HEK293 (cell line): ENCODE data around the gene HLA-DOB.
"Not testable (repeated sequence)": the region's sequence is repeated elsewhere in the genome, so short reads cannot be mapped to it uniquely, and the experiment has no call there.

Experiments
- CTCF ChIA-PET: fragments of 350-600 bp; formaldehyde crosslinking; extraction: SDS; loops from one replicate; lab custom pipeline; 2021; ENCODE audit warnings: antibody characterized with exemption; lab: Yijun Ruan, JAX
- POLR2A ChIA-PET: fragments of 300-600 bp; formaldehyde crosslinking; extraction: SDS; loops from one replicate; lab custom pipeline; 2020; ENCODE audit warnings: antibody characterized with exemption, inconsistent platforms; lab: Yijun Ruan, JAX
- H3K27ac ChIP-seq: fragments of 200-500 bp; sonication (Bioruptor generic); 2 replicates; pipeline ENCODE4 v1.5.1; 2014; ENCODE audit warnings: low read depth, low read length, control low read depth, inconsistent platforms; ENCODE audit errors: extremely low read depth
- H3K36me3 ChIP-seq, 2 experiments: fragments of 200-500 bp in 1 of 2; sonication (Bioruptor generic) in 1 of 2; 1 replicate in 1 of 2; 2 replicates in 1 of 2; pipeline ENCODE4 v1.5.1; 2014 to 2017; ENCODE audit warnings: inconsistent platforms in 2 of 2, low read length in 2 of 2; ENCODE audit not compliant: control insufficient read depth in 2 of 2, insufficient read depth in 1 of 2
- H3K4me1 ChIP-seq: fragments of 200-500 bp; sonication (Bioruptor generic); 2 replicates; pipeline ENCODE4 v1.5.1; 2014; ENCODE audit warnings: mild to moderate bottlenecking, low read length, inconsistent platforms; ENCODE audit not compliant: control insufficient read depth, insufficient read depth
- H3K4me3 ChIP-seq: 2 replicates; pipeline ENCODE4 v1.5.1; 2011; ENCODE audit warnings: low read depth, mild to moderate bottlenecking, control low read depth, low read length, moderate library complexity
- H3K9me3 ChIP-seq: fragments of 200-500 bp; sonication (Bioruptor generic); 2 replicates; pipeline ENCODE4 v1.5.1; 2014; ENCODE audit warnings: low read depth, low read length, inconsistent platforms; ENCODE audit not compliant: control insufficient read depth, insufficient read depth
- GLI2 ChIP-seq: fragments of 450-650 bp; formaldehyde crosslinking; IDR thresholded peaks from 2 replicates; pipeline ENCODE4; 2017; ENCODE audit warnings: missing biosample characterization, missing genetic modification characterization, low read depth, borderline replicate concordance
- SP7 ChIP-seq: fragments of 450-650 bp; formaldehyde crosslinking; IDR thresholded peaks from 2 replicates; pipeline ENCODE4 v1.5.1; 2016; ENCODE audit warnings: missing biosample characterization, missing genetic modification characterization
- ZFP69B ChIP-seq: fragments of 450-650 bp; formaldehyde crosslinking; IDR thresholded peaks from 2 replicates; pipeline ENCODE4 v1.5.1; 2016; ENCODE audit warnings: missing biosample characterization, missing genetic modification characterization
- ZNF10 ChIP-seq: fragments of 450-650 bp; formaldehyde crosslinking; IDR thresholded peaks from 2 replicates; pipeline ENCODE4 v1.5.1; 2017; ENCODE audit warnings: missing biosample characterization, missing genetic modification characterization
- ZNF132 ChIP-seq: fragments of 450-650 bp; formaldehyde crosslinking; IDR thresholded peaks from 2 replicates; pipeline ENCODE4 v1.5.1; 2017; ENCODE audit warnings: missing biosample characterization, missing genetic modification characterization, borderline replicate concordance
- ZNF24 ChIP-seq: fragments of 450-650 bp; formaldehyde crosslinking; IDR thresholded peaks from 2 replicates; pipeline ENCODE4 v1.5.1; 2016; ENCODE audit warnings: missing biosample characterization, missing genetic modification characterization
- ZNF37A ChIP-seq: fragments of 450-650 bp; IDR thresholded peaks from 2 replicates; pipeline ENCODE4 v1.5.1; 2018; ENCODE audit warnings: missing biosample characterization, missing genetic modification characterization
- ZNF510 ChIP-seq: fragments of 450-650 bp; formaldehyde crosslinking; IDR thresholded peaks from 2 replicates; pipeline ENCODE4 v1.5.1; 2018; ENCODE audit warnings: mild to moderate bottlenecking, missing genetic modification characterization, missing biosample characterization; ENCODE audit not compliant: insufficient replicate concordance
- ZNF704 ChIP-seq: fragments of 450-650 bp; formaldehyde crosslinking; IDR thresholded peaks from 2 replicates; pipeline ENCODE4 v1.5.1; 2016; ENCODE audit warnings: missing biosample characterization, missing genetic modification characterization
- ZSCAN23 ChIP-seq: fragments of 450-650 bp; formaldehyde crosslinking; IDR thresholded peaks from 2 replicates; pipeline ENCODE4 v1.5.1; 2016; ENCODE audit warnings: missing biosample characterization, missing genetic modification characterization
- TF ChIP-seq, protein P1 (sequence below): fragments of 450-650 bp; formaldehyde crosslinking; IDR thresholded peaks from 2 replicates; pipeline ENCODE4 v1.5.1; 2017; ENCODE audit warnings: missing biosample characterization, missing genetic modification characterization
- TF ChIP-seq, protein P2 (sequence below): fragments of 450-650 bp; formaldehyde crosslinking; IDR thresholded peaks from 2 replicates; pipeline ENCODE4 v1.5.1; 2016; ENCODE audit warnings: missing biosample characterization, missing genetic modification characterization

The HLA-DOB gene

GRCh38 chr6:32809171-32809570, 7.6 kb downstream of the HLA-DOB start:
- no peaks in the 10 kb centered on the region for H3K9me3 ChIP-seq
- ChIA-PET POLR2A (interaction anchor here (0.7 to 1.3 kb wide), 2 partner anchors 12 to 555 kb away, joined by 3 read pairs; no protein-coding TSS in a partner anchor), CTCF (interaction anchor here (0.7 to 3.6 kb wide), 5 partner anchors 12 to 124 kb away, joined by 3 to 24 read pairs (median 4); no protein-coding TSS in a partner anchor)
- no peaks in the 10 kb centered on the region for H3K36me3 ChIP-seq
- H3K4me1 ChIP-seq = no peaks in the 10 kb centered on the region
- no peak for TF ChIP-seq ZNF510
- TF ChIP-seq ZNF704 (tag by site-specific recombination) = no peak
- TF ChIP-seq ZNF132 = no peak
- TF ChIP-seq, protein P1, sequence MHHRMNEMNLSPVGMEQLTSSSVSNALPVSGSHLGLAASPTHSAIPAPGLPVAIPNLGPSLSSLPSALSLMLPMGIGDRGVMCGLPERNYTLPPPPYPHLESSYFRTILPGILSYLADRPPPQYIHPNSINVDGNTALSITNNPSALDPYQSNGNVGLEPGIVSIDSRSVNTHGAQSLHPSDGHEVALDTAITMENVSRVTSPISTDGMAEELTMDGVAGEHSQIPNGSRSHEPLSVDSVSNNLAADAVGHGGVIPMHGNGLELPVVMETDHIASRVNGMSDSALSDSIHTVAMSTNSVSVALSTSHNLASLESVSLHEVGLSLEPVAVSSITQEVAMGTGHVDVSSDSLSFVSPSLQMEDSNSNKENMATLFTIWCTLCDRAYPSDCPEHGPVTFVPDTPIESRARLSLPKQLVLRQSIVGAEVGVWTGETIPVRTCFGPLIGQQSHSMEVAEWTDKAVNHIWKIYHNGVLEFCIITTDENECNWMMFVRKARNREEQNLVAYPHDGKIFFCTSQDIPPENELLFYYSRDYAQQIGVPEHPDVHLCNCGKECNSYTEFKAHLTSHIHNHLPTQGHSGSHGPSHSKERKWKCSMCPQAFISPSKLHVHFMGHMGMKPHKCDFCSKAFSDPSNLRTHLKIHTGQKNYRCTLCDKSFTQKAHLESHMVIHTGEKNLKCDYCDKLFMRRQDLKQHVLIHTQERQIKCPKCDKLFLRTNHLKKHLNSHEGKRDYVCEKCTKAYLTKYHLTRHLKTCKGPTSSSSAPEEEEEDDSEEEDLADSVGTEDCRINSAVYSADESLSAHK (tag by site-specific recombination) = no peak
- no peak for TF ChIP-seq ZNF37A (tag by site-specific recombination)
- no peak for TF ChIP-seq ZFP69B (tag by site-specific recombination)
- H3K4me3 ChIP-seq = no peak overlapping the region
- no peak overlapping the region for H3K27ac ChIP-seq

DNA sequence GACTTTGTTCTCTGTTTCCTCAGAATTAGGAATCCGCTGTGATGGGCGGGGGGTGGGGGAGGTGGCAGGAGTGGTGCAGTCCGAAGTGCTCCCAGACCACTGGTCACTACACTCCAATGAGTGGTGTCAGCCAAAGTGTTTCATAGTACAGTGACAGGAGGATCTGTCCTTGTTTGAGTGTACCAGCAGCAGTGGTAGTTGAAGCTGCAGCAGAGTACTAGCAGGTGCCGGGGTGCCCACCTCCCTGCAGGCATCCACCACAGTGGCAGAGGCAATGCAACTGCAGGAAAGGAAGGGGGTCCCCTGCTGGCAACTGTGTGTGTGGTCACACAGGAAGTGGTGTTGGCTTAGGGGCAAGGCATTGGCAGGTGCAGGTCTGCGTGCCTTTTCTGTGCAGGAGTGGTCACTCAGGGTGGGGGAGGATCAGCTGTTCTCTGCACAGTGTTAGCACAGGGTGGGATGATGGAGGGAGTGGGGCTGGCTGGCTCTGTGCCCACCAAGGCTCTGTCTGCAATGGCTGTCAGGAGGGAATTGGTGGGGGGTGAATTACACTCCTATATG, 9.7 kb downstream of the HLA-DOB start:
- no peaks in the 10 kb centered on the region for H3K9me3 ChIP-seq
- POLR2A ChIA-PET = no interaction called here
- CTCF ChIA-PET = interaction anchor here (0.5 to 3.6 kb wide), 6 partner anchors 16 to 1193 kb away, joined by 3 to 24 read pairs (median 4); no protein-coding TSS in a partner anchor
- H3K4me3 ChIP-seq = no peak overlapping the region
- H3K36me3 ChIP-seq = no peaks in the 10 kb centered on the region
- TF ChIP-seq ZNF10 = peak; percentile 52; the same call in 1 of the 2 replicates
- TF ChIP-seq GLI2 (tag by site-specific recombination) = no peak
- H3K27ac ChIP-seq = no peak overlapping the region
- H3K4me1 ChIP-seq = no peaks in the 10 kb centered on the region

GRCh38 chr6:32805404-32805803, 11.4 kb downstream of the HLA-DOB start:
- H3K4me3 ChIP-seq, POLR2A ChIA-PET, H3K4me1 ChIP-seq, H3K9me3 ChIP-seq, H3K27ac ChIP-seq, H3K36me3 ChIP-seq: not testable (repeated sequence)
- CTCF ChIA-PET = interaction anchor here (1.3 to 2.8 kb wide), 4 partner anchors 22 to 392 kb away, joined by 3 to 15 read pairs (median 4); no protein-coding TSS in a partner anchor

GRCh38 chr6:32803416-32803815, 13.4 kb downstream of the HLA-DOB start:
- CTCF ChIA-PET = interaction anchor here (0.7 to 2.8 kb wide), 7 partner anchors 9 to 67 kb away, joined by 3 to 15 read pairs (median 3); partner anchors contain the start of gene TAP2

More at GRCh38 chr6:32803416-32803815, 13.4 kb downstream of the HLA-DOB start:
- Histone ChIP-seq H3K4me3 (no peak overlapping the region), H3K4me1 (no peaks in the 10 kb centered on the region), H3K36me3 (no peaks in the 10 kb centered on the region), H3K9me3 (no peaks in the 10 kb centered on the region; the same call in 1 of the 2 replicates), H3K27ac (no peak overlapping the region)
- POLR2A ChIA-PET = no interaction called here
- no peak for TF ChIP-seq SP7 (tag by site-specific recombination)
- no peak for TF ChIP-seq ZSCAN23 (tag by site-specific recombination)
- TF ChIP-seq, protein P2, sequence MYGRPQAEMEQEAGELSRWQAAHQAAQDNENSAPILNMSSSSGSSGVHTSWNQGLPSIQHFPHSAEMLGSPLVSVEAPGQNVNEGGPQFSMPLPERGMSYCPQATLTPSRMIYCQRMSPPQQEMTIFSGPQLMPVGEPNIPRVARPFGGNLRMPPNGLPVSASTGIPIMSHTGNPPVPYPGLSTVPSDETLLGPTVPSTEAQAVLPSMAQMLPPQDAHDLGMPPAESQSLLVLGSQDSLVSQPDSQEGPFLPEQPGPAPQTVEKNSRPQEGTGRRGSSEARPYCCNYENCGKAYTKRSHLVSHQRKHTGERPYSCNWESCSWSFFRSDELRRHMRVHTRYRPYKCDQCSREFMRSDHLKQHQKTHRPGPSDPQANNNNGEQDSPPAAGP (tag by site-specific recombination) = no peak
- no peak for TF ChIP-seq ZNF24 (tag by site-specific recombination)
